GM12878 (cell line): ENCODE data around the gene PCK2. TPM values are rescaled to one million over a fixed set of nuclear protein-coding genes. Genes with fewer than 3 reads are reported as not detected.

ENCODE experiments used
- BMI1 ChIP-seq: fragments of 450-650 bp; IDR thresholded peaks from 2 replicates; pipeline ENCODE4 v1.6.1; 2016; ENCODE audit warnings: mild to moderate bottlenecking, moderate library complexity, borderline replicate concordance
- CHD1 ChIP-seq: IDR thresholded peaks from 2 replicates; pipeline ENCODE4 v1.6.1; 2012; ENCODE audit warnings: low read depth, low read length, improper control_type of control experiment
- IKZF1 ChIP-seq: fragments of 450-650 bp; conservative IDR thresholded peaks from 2 replicates; pipeline ENCODE4 v1.6.1; 2017; ENCODE audit warnings: antibody characterized with exemption, mild to moderate bottlenecking
- RFX5 ChIP-seq: IDR thresholded peaks from 2 replicates; pipeline ENCODE4 v1.6.1; 2011; ENCODE audit warnings: low read depth, low read length, improper control_type of control experiment
- SMAD5 ChIP-seq: IDR thresholded peaks from 2 replicates; pipeline ENCODE4 v1.6.1; 2016; ENCODE audit warnings: antibody characterized with exemption, low read depth
- WRNIP1 ChIP-seq: IDR thresholded peaks from 2 replicates; pipeline ENCODE4 v1.6.1; 2011; ENCODE audit warnings: low read depth, low read length, improper control_type of control experiment, borderline replicate concordance
- YBX1 ChIP-seq: fragments of 450-650 bp; IDR thresholded peaks from 2 replicates; pipeline ENCODE4 v1.6.1; 2016; ENCODE audit warnings: antibody characterized with exemption
- polyA plus RNA-seq, 11 experiments: library from polyadenylated mRNA; depleted of rRNA in 4 of 11; unstranded in 6 of 11; stranded (reverse) in 5 of 11; fragments of >200 nt; fragmentation: Nextera tagmentation in 4 of 11; fragmentation: Illumina TruSeq in 1 of 11; extraction: Ambion mirVana in 4 of 11; extraction: Trizol in 1 of 11; gene quantifications; 1 replicate in 1 of 11; 2 replicates in 10 of 11; pipeline versions ENCODE4 v1.2.1 to v1.2.3, GENCODE V29; 2011 to 2016; ENCODE audit warnings: inconsistent platforms in 2 of 11, missing spikeins in 2 of 11, low read depth in 1 of 11
- total RNA-seq, 4 experiments: library from RNA; depleted of rRNA in 3 of 4; stranded (reverse); fragments of >200 nt in 3 of 4; fragmentation: Illumina TruSeq in 1 of 4; extraction: Trizol in 1 of 4; gene quantifications; 2 replicates each; pipeline versions ENCODE4 v1.2.1 to v1.2.3, GENCODE V29; 2013 to 2021
- TF ChIP-seq, protein P1 (sequence below): fragments of 450-650 bp; IDR thresholded peaks from 2 replicates; pipeline ENCODE4 v1.6.1; 2017; ENCODE audit warnings: mild to moderate bottlenecking, low read depth, inconsistent platforms; ENCODE audit not compliant: poor library complexity, severe bottlenecking
- TF ChIP-seq, protein P2 (sequence below): fragments of 150-350 bp; IDR thresholded peaks from 2 replicates; pipeline ENCODE4 v1.6.1; 2016; ENCODE audit warnings: low read depth, low read length
- TF ChIP-seq, protein P3 (sequence below): IDR thresholded peaks from 2 replicates; pipeline ENCODE4 v1.6.1; 2012; ENCODE audit warnings: low read length, inconsistent platforms

The PCK2 gene
- total and polyA plus RNA-seq, 10 of the 15 experiments (the other 5 are each of a cell fraction or from before 2014, with no cell fraction given), result 6.6 to 110 (median 44.6) TPM

DNA sequence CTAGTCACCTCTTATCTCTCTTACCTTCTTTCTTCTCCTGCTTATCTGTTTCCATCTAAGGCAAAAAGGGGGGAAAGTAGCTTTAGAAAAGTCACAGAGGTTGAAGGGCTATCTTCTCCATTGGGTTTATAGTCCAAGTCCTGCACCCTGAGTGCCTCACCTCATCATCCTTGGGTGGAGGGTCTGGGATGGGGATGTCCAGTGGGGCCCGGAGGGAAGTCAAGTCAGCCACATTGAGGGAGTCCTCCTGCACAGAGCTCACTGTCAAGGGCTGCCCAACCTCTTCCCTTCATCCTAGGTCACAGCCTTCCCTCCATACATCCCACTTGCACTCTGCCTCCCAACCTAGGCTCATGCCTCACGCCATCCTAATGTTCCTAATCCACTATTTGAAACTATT, 51.1 kb downstream of the PCK2 start (continued):
- no peak for TF ChIP-seq CHD1
- TF ChIP-seq YBX1, result no peak
- no peak for TF ChIP-seq RFX5
- no peak for TF ChIP-seq BMI1
- TF ChIP-seq IKZF1, result no peak
- TF ChIP-seq, protein P1, sequence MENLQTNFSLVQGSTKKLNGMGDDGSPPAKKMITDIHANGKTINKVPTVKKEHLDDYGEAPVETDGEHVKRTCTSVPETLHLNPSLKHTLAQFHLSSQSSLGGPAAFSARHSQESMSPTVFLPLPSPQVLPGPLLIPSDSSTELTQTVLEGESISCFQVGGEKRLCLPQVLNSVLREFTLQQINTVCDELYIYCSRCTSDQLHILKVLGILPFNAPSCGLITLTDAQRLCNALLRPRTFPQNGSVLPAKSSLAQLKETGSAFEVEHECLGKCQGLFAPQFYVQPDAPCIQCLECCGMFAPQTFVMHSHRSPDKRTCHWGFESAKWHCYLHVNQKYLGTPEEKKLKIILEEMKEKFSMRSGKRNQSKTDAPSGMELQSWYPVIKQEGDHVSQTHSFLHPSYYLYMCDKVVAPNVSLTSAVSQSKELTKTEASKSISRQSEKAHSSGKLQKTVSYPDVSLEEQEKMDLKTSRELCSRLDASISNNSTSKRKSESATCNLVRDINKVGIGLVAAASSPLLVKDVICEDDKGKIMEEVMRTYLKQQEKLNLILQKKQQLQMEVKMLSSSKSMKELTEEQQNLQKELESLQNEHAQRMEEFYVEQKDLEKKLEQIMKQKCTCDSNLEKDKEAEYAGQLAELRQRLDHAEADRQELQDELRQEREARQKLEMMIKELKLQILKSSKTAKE, result no peak
- TF ChIP-seq WRNIP1, result no peak
- TF ChIP-seq, protein P2, sequence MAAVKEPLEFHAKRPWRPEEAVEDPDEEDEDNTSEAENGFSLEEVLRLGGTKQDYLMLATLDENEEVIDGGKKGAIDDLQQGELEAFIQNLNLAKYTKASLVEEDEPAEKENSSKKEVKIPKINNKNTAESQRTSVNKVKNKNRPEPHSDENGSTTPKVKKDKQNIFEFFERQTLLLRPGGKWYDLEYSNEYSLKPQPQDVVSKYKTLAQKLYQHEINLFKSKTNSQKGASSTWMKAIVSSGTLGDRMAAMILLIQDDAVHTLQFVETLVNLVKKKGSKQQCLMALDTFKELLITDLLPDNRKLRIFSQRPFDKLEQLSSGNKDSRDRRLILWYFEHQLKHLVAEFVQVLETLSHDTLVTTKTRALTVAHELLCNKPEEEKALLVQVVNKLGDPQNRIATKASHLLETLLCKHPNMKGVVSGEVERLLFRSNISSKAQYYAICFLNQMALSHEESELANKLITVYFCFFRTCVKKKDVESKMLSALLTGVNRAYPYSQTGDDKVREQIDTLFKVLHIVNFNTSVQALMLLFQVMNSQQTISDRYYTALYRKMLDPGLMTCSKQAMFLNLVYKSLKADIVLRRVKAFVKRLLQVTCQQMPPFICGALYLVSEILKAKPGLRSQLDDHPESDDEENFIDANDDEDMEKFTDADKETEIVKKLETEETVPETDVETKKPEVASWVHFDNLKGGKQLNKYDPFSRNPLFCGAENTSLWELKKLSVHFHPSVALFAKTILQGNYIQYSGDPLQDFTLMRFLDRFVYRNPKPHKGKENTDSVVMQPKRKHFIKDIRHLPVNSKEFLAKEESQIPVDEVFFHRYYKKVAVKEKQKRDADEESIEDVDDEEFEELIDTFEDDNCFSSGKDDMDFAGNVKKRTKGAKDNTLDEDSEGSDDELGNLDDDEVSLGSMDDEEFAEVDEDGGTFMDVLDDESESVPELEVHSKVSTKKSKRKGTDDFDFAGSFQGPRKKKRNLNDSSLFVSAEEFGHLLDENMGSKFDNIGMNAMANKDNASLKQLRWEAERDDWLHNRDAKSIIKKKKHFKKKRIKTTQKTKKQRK, result no peak
- TF ChIP-seq, protein P3, sequence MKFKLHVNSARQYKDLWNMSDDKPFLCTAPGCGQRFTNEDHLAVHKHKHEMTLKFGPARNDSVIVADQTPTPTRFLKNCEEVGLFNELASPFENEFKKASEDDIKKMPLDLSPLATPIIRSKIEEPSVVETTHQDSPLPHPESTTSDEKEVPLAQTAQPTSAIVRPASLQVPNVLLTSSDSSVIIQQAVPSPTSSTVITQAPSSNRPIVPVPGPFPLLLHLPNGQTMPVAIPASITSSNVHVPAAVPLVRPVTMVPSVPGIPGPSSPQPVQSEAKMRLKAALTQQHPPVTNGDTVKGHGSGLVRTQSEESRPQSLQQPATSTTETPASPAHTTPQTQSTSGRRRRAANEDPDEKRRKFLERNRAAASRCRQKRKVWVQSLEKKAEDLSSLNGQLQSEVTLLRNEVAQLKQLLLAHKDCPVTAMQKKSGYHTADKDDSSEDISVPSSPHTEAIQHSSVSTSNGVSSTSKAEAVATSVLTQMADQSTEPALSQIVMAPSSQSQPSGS, result no peak
- no peak for TF ChIP-seq SMAD5
